ENCODE results near the gene PCGF1.
A peak's percentile ranks its signal among the peaks of the same experiment; 100 is the strongest.
"Not testable (repeated sequence)": the region's sequence is repeated elsewhere in the genome, so short reads cannot be mapped to it uniquely, and the experiment has no call there.

PCGF1 gene

GRCh38 chr2:74498500-74499266 lies 8.8 kb downstream of the PCGF1 start:
- DNase-seq = no peak

GRCh38 chr2:74497777-74498499 lies 9.6 kb downstream of the PCGF1 start:
- no peak for DNase-seq

DNA sequence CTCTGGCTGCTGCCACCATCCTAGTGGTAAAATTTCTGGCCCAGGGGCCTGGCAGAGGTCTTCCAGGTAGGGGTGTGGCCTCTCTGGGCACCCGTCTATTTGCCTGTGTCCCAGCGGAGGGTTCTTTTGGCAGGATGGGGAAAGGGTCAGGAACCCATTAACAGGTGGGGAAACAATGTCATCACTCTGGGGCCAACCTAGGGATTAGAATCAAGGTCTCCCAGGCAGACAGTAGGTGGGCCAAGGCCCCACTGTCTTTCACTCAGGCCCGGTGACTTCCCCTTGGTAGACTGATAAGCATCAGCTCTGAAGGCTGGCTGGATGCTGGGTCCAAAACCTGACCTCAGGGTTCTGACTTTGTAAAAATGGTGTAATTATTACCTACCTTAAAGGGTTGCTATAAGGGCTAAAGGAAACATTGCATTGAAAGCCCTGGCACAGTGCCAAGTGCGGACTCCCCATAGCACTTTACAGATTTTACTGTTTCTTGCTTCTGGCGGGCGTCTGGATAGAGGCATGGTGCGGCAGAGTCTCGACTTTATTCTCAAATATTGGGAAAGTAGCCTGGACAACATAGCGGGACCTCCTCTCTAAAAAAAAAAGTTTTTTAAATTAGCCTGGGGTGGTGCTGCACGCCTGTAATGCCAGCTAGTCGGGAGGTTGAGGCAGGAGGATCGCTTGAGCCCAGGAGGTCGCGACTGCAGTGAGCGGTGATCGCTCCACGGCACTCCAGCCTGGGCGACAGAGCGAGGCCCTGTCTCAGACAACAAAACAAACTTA lies 10.3 kb downstream of the PCGF1 start:
- DNase-seq = no peak

- no peak for DNase-seq
Observed at GRCh38 chr2:74495440-74495839, 12.1 kb downstream of the PCGF1 start.

DNA sequence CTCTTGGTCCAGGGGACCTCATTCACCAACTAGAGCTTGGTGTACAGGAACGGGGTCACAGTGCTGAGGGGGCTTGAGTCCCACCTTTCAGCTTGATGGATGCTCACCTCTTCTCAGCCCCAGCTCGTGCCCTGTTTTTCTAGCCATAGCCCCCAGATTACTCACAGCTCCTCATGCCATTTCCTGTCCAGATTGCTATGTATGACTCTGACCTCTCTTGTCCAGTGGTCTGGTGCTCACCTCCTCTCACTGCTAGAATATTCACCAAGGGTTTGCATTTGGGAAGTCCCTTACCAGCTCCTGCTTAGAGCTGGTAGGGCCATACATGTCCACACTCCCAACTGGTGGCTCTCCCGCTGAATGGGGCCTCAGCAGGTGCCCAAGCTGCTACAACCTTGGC lies 13.9 kb downstream of the PCGF1 start:
- DNase-seq = no peak

DNA sequence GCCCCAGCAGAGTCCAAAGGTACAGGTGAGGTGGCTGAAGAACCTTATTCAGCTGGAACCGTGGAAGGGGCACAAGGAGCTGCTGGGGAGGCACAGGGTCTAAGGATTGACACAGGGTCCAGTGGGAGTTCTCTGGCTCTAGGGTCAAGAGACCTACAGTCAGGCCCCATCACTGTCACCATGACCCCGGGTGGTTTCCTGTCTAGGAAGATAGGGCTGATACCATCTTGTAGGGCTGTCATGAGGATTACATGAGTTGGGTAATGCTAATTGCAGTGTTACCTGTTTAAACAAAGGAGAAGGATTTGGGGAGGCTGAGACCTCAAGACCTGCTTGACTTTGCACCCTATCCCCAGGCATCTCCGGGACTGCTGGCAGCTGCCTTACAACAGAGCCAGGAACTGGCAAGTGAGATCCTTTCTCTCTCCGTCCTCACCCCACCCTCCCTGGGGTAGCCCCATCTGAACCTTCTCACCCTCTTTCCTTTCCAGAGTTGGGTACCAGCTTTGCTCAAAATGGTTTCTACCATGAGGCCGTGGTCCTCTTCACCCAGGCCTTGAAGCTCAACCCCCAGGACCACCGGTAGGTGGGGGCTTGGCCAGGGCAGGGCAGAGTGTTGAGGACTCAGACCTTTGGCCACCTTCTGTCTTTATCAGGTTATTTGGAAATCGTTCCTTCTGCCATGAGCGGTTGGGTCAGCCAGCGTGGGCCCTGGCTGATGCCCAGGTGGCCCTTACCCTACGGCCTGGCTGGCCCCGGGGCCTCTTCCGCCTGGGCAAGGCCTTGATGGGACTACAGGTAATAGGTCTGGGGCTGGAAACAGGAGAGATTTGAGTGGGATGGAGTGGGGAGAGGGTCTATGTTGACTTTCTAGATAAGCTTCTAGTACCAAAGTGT lies 15.6 kb downstream of the PCGF1 start:
- no peak for DNase-seq

DNA sequence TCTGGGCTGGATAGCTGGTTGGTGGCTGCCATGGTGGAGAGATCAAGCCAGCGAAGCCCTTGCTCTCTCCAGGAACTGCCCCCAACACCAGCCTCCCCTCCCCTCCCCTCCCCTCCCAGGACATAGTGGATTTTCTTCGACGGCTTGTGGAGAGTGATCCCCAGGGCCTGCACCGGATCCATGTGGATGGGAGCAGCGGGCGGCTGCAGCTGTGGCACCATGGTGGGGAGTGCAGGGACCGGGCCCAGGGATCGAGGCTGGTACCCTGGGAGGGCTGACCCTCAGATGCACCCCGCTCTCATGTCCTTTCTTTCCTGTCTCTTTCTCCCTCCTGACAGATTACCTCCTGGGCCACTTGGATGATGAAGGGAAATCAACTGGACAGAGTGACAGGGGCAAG lies 17.6 kb downstream of the PCGF1 start:
- DNase-seq = no peak

- DNase-seq = no peak
Observed at GRCh38 chr2:74488643-74489481, 18.6 kb downstream of the PCGF1 start.

GRCh38 chr2:74486141-74486540 lies 21.4 kb downstream of the PCGF1 start:
- no peak for DNase-seq

- DNase-seq = not testable (repeated sequence)
Observed at GRCh38 chr2:74483675-74484164, 23.8 kb downstream of the PCGF1 start.

GRCh38 chr2:74482801-74483674 lies 24.5 kb downstream of the PCGF1 start, which contains the start of the genes CCDC142 and TTC31:
Gene CCDC142, minus strand, starts transcription at chr2:74482998. Its CDS starts 161 bp downstream, at chr2:74482837.
Gene TTC31, plus strand, starts transcription at chr2:74483081. Its CDS starts 15 bp downstream, at chr2:74483096.
- peak; percentile 91 for DNase-seq

DNA sequence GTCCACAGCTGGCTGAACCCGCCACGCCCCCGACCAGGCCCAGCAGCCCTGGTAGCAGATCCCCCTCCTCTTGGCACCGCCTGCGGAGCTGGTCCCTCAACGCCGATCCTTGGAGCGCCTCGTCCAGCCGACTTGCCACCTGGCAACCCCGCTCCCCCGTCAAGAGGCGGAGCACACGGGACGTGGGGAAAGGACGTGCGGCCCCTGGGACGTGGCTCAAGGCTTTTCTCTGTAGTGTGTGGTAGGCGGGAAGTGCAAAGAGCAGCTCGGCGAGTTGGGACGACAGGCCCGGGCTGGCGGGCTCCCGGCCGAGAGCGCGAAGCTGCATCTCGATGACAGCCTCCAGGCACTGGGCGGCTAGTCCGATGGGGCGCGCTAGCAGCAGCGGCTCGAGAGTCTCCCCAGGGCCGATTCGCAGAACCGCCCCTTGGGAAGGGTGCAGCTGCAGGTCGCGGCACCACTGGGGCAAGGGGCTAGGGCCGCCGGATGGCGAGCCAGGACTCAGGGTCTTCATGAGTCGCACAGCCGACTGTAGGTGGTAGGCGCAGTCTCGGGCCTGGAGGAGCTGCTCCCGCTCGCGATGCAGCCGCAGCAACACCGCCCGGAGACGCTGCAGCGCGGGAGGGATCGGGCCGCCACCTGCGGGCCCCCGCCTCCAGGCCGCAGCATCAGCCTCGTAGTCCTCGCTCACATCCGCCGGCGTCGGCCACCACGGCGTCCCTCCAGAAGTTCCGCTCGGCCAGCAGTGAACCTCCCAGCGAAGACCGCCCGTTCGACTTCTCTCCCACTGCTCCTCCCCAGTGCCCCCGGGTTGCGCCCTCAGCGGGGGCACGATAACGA lies 25.3 kb downstream of the PCGF1 start:
- peak; percentile 74 for DNase-seq

DNA sequence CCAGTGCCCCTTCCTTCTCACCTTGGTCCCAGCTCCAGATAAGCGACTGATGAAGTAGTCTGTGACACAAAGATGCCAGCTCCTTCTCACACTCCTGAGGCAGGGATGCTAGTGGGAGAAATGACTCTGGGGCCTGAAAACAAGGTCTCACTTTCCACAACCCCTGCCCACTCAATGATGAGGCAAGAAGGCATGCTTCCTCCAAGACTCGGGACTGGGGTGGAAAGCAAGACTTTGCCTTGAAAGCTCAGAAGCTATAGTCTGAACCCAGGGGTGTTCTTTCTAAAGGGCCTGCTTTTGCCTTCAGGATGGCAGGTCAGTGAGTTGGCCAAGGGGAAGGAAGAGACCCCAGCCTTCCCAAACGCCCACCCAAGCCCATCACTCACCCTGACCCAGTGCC lies 26.1 kb downstream of the PCGF1 start:
- no peak for DNase-seq

- DNase-seq = no peak
Observed at GRCh38 chr2:74474899-74475298, 32.6 kb downstream of the PCGF1 start.

DNA sequence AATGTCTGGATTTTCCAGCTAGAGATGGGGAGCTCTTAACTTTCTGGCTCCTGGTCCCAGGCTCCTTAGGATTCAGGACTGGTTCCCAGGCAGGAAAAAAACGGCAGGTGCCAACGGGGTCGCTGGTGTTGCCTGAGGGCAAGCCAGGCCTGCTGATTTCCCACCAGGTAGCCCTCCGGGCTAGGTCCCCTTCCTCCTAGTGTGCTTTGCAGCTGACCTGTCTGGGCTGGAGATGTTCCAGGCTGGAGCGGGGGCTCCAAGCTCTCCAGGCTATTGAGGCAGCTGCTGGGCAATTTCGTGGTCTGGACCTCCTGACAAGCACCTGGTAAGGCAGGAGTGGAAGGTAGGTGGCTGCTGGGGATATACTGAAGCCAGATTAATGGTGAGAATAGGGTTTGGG lies 33.0 kb downstream of the PCGF1 start:
- DNase-seq = no peak

DNA sequence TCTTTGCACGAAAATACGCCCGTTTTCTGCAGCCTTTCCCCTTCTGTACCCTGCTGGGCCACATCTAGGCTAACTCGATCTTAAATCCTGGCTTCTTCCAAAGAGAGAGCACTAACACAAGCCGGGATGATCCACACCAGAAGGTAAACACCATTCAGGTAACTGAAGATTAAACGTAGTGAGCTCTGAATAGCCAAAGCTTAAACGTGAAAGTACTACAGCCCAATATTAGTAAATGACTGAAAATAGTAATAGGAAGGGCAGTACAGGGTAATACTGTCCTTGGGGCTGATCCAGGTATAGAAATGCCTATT lies 34.6 kb downstream of the PCGF1 start:
- no peak for DNase-seq

DNA sequence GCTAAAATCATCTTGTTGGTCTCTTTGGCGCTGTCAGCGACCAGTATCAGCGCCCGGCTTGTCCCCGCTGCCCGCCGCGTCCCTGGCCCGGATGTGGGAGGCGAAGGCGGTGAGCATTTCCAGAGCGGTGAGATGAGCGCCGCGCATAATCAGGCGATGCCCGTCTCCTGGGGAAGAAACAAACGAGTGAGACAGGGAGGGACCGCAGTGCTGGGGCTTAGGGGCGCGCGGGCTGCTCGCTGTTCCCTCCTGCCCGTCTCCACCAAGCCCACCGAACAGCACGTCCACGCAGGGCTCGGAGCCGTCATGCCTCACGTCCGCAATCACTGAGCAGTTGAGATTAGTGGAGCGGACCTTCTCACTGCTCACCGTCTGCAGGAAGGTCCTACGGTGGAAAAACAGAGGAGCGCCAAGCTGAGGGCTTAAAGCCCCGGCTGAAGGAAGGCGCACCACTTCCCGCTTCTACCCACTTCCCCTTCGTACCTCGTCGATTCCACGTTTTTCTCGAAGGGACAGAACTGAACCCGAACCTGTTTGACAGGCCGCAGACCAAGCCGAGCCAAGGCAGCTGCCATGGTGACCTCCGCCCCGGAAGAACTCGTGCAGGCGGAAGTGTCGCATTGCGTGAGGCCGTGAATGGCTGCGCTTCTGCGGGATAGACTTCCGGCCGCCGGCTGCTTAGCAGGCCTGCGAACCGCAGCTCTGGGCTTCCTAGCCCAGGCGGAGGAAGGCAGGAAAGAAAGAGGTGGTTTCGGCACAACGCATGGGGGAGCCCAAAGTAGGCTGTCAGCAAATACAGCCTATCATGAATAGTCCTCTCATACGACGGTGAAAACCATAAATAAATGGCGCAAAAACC lies 35.2 kb downstream of the PCGF1 start, which contains the start of gene MRPL53:
MRPL53 (minus strand) TSS at position 595 of the 859 bp plus-strand sequence; CDS start at position 575, 20 bp downstream.
- DNase-seq = peak; percentile 87

Data from NK-92 treated with Interleukin-12 subunit alpha and Interleukin-12 subunit beta, amount 100 ng/mL, for 24 hours (cell line).